GM12878 (cell line): ENCODE data around the gene NDUFS6. TPM values are rescaled to one million over a fixed set of nuclear protein-coding genes. Genes with fewer than 3 reads are reported as not detected.

ENCODE experiments used
- ATAC-seq: fragments of 200-7000 bp; cut with Tn5 transposase; 3 replicates; pipeline ENCODE4 v1.9.1; 2020; ENCODE audit warnings: mild to moderate bottlenecking, moderate library complexity
- BruUV-seq: library from RNA; stranded (reverse); fragments of 400-500 nt; replicated peaks from 2 replicates; lab custom pipeline; 2021; lab: Mats Ljungman, UMichigan
- CTCF ChIA-PET: fragments of 300-600 bp; sonication (Branson Sonifier 250); formaldehyde crosslinking; extraction: SDS; loops from one replicate; lab custom pipeline; 2021; ENCODE audit warnings: inconsistent platforms; lab: Yijun Ruan, JAX
- POLR2A ChIA-PET: fragments of 350-600 bp; formaldehyde crosslinking; extraction: SDS; loops from one replicate; lab custom pipeline; 2021; ENCODE audit warnings: inconsistent platforms; lab: Charles Lee
- RAD21 ChIA-PET: fragments of 300-600 bp; sonication (Branson Sonifier 250); formaldehyde crosslinking; loops from one replicate; lab custom pipeline; 2023; ENCODE audit warnings: antibody characterized with exemption; ENCODE audit not compliant: unreplicated experiment; lab: Charles Lee
- SMC1A ChIA-PET: fragments of 300-600 bp; sonication (Branson Sonifier 250); formaldehyde crosslinking; loops from one replicate; lab custom pipeline; 2023; ENCODE audit not compliant: unreplicated experiment, uncharacterized antibody; lab: Charles Lee
- DNase-seq: peaks from one replicate; pipeline ENCODE4 v3.0.0-alpha.2; 2011; ENCODE audit warnings: low read depth, low spot score
- FAIRE-seq: peaks from 3 replicates; lab custom pipeline; 2011; peaks lifted over from hg19 to GRCh38; lab: Jason Lieb, UNC
- H2AFZ ChIP-seq: 2 replicates; pipeline ENCODE4 v1.6.0; 2011; ENCODE audit warnings: low read depth, low read length, control low read depth; ENCODE audit not compliant: control insufficient read depth
- H3K27ac ChIP-seq: 2 replicates; pipeline ENCODE4 v1.5.1; 2011; ENCODE audit warnings: control low read depth; ENCODE audit not compliant: control insufficient read depth, insufficient read depth
- H3K27me3 ChIP-seq, 2 experiments: replicated peaks in 1 of 2; 2 replicates each; pipeline versions ENCODE4 v1.6.0 to v1.6.1; 2011; ENCODE audit warnings: low read length in 1 of 2; ENCODE audit not compliant: control insufficient read depth in 2 of 2, insufficient read depth in 2 of 2
- H3K36me3 ChIP-seq, 2 experiments: 2 replicates each; pipeline ENCODE4 v1.5.1; 2011; ENCODE audit warnings: low read length in 1 of 2; ENCODE audit not compliant: control insufficient read depth in 2 of 2, insufficient read depth in 2 of 2
- H3K4me1 ChIP-seq: 2 replicates; pipeline ENCODE4 v1.6.1; 2011; ENCODE audit warnings: mild to moderate bottlenecking, low read length, moderate library complexity, mixed read lengths; ENCODE audit not compliant: control insufficient read depth, insufficient read depth
- H3K4me2 ChIP-seq: 2 replicates; pipeline ENCODE4 v1.6.0; 2011; ENCODE audit warnings: control low read depth; ENCODE audit not compliant: control insufficient read depth, insufficient read depth
- H3K4me3 ChIP-seq: fragments of 200-600 bp; sonication (generic); 2 replicates; pipeline ENCODE4 v1.5.1; 2016
- H3K79me2 ChIP-seq: 2 replicates; pipeline ENCODE4 v1.6.0; 2011; ENCODE audit warnings: low read length; ENCODE audit not compliant: control insufficient read depth, insufficient read depth
- H3K9ac ChIP-seq: 2 replicates; pipeline ENCODE4 v1.8.0; 2011; ENCODE audit warnings: low read length, control low read depth, mixed read lengths; ENCODE audit not compliant: control insufficient read depth, insufficient read depth
- H3K9me3 ChIP-seq: replicated peaks from 3 replicates; pipeline ENCODE4 v1.5.1; 2011; ENCODE audit warnings: mild to moderate bottlenecking, low read length; ENCODE audit not compliant: control insufficient read depth, insufficient read depth
- H4K20me1 ChIP-seq: 2 replicates; pipeline ENCODE4 v1.6.0; 2011; ENCODE audit not compliant: control insufficient read depth, insufficient read depth
- CREB1 ChIP-seq: IDR thresholded peaks from 2 replicates; pipeline ENCODE4 v1.6.1; 2012; ENCODE audit warnings: low read depth, mild to moderate bottlenecking, inconsistent platforms
- EGR1 ChIP-seq, 2 experiments: IDR thresholded peaks; 1 replicate in 1 of 2; 2 replicates in 1 of 2; pipeline ENCODE4 v1.6.1; 2011 to 2012; ENCODE audit warnings: low read depth in 2 of 2, low read length in 2 of 2, borderline replicate concordance in 1 of 2, mild to moderate bottlenecking in 1 of 2, moderate library complexity in 1 of 2
- EZH2 ChIP-seq: IDR thresholded peaks from 2 replicates; pipeline ENCODE4 v1.6.1; 2012; ENCODE audit warnings: low read depth, mild to moderate bottlenecking, control low read depth, inconsistent platforms, low read length, borderline replicate concordance; ENCODE audit not compliant: control insufficient read depth
- MEF2A ChIP-seq: IDR thresholded peaks from 2 replicates; pipeline ENCODE4 v1.6.1; 2011; ENCODE audit warnings: low read depth, mild to moderate bottlenecking, low read length, moderate library complexity; ENCODE audit not compliant: insufficient read depth
- MLLT1 ChIP-seq: fragments of 450-650 bp; IDR thresholded peaks from 2 replicates; pipeline ENCODE4 v1.6.1; 2016; ENCODE audit warnings: mild to moderate bottlenecking
- NFYB ChIP-seq: IDR thresholded peaks from 2 replicates; pipeline ENCODE4 v1.6.1; 2011; ENCODE audit warnings: low read depth, mild to moderate bottlenecking, low read length, improper control_type of control experiment, moderate library complexity; ENCODE audit not compliant: insufficient read depth
- SP1 ChIP-seq: IDR thresholded peaks from one replicate; pipeline ENCODE4 v1.6.1; 2011; ENCODE audit warnings: low read depth, low read length
- SREBF1 ChIP-seq: IDR thresholded peaks from 2 replicates; pipeline ENCODE4 v1.6.1; 2012; ENCODE audit warnings: mild to moderate bottlenecking, low read length
- SREBF2 ChIP-seq: IDR thresholded peaks from 2 replicates; pipeline ENCODE4 v1.6.1; 2012; ENCODE audit warnings: mild to moderate bottlenecking, low read length
- SRF ChIP-seq, 2 experiments: IDR thresholded peaks; 2 replicates each; pipeline ENCODE4 v1.6.1; 2011; ENCODE audit warnings: low read depth in 2 of 2, low read length in 2 of 2, mild to moderate bottlenecking in 1 of 2, moderate library complexity in 1 of 2
- ZNF217 ChIP-seq: fragments of 450-650 bp; IDR thresholded peaks from 2 replicates; pipeline ENCODE4 v1.6.1; 2017; ENCODE audit warnings: antibody characterized with exemption, mild to moderate bottlenecking
- ZNF24 ChIP-seq: fragments of 450-650 bp; IDR thresholded peaks from 2 replicates; pipeline ENCODE4 v1.6.1; 2017; ENCODE audit warnings: antibody characterized with exemption, mild to moderate bottlenecking
- WGBS: methylation state at CpG from one replicate; pipeline ENCODE4 v1.1.6; 2016; ENCODE audit warnings: low lambda C conversion rate; ENCODE audit not compliant: insufficient replicate concordance, insufficient coverage; ENCODE audit errors: missing lambda C conversion rate; 5-methylcytosine and 5-hydroxymethylcytosine counted together
- in situ Hi-C: fragments of 300-500 bp; cut with MboI; formaldehyde crosslinking; loops from 9 replicates; pipeline ENCODE4 v1.14.3; 2018; ENCODE audit warnings: mixed read lengths
- intact Hi-C: fragments of 100-400 bp; cut with micrococcal nuclease; formaldehyde crosslinking; loops from one replicate; pipeline ENCODE4 v1.14.2; 2022; ENCODE audit not compliant: unreplicated experiment
- polyA plus RNA-seq, 11 experiments: library from polyadenylated mRNA; depleted of rRNA in 4 of 11; unstranded in 6 of 11; stranded (reverse) in 5 of 11; fragments of >200 nt; fragmentation: Nextera tagmentation in 4 of 11; fragmentation: Illumina TruSeq in 1 of 11; extraction: Ambion mirVana in 4 of 11; extraction: Trizol in 1 of 11; gene quantifications; 1 replicate in 1 of 11; 2 replicates in 10 of 11; pipeline versions ENCODE4 v1.2.1 to v1.2.3, GENCODE V29; 2011 to 2016; ENCODE audit warnings: inconsistent platforms in 2 of 11, missing spikeins in 2 of 11, low read depth in 1 of 11
- total RNA-seq, 4 experiments: library from RNA; depleted of rRNA in 3 of 4; stranded (reverse); fragments of >200 nt in 3 of 4; fragmentation: Illumina TruSeq in 1 of 4; extraction: Trizol in 1 of 4; gene quantifications; 2 replicates each; pipeline versions ENCODE4 v1.2.1 to v1.2.3, GENCODE V29; 2013 to 2021
- TF ChIP-seq, protein P1 (sequence below): fragments of 450-650 bp; IDR thresholded peaks from 2 replicates; pipeline ENCODE4 v1.6.1; 2017; ENCODE audit warnings: mild to moderate bottlenecking, low read depth, inconsistent platforms; ENCODE audit not compliant: poor library complexity, severe bottlenecking
- TF ChIP-seq, protein P2 (sequence below): fragments of 450-650 bp; IDR thresholded peaks from 2 replicates; pipeline ENCODE4 v1.6.1; 2014; ENCODE audit warnings: mild to moderate bottlenecking

The NDUFS6 gene
- total and polyA plus RNA-seq, 10 of the 15 experiments (the other 5 are each of a cell fraction or from before 2014, with no cell fraction given) = 20.7 to 213 (median 58.3) TPM

DNA sequence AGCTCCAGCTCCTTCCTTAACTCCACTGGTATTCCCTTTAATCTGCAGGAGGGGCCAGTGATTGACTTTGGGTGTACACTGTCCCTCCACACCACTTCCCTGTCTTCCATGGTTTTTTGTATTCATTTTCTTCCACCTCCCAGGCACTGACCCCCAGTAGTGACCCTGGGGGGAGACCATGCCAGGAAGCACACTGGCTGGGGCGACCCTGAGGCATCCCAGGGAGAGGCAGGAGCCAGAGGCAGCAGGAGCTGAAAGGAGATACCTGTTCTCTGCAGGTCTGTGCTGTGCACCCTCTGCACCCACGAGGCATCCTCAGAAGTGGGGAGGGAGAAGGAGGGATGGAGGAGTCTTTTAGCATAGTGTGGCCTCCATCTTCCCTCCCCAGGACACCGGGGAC lies 53.9 kb downstream of the NDUFS6 start:
- intact Hi-C loops (no loop called here), in situ Hi-C loops (no loop called here)
- Histone ChIP-seq H4K20me1 (no peaks in the 10 kb centered on the region), H3K9ac (no peak overlapping the region), H3K4me3 (no peak overlapping the region), H2AFZ (no peak overlapping the region), H3K9me3 (no peaks in the 10 kb centered on the region), H3K27ac (no peak overlapping the region), H3K4me1 (no peaks in the 10 kb centered on the region), H3K27me3 (no peaks in the 10 kb centered on the region; a peak in 3 of 4 replicates), H3K79me2 (no peaks in the 10 kb centered on the region), H3K36me3 (no peaks in the 10 kb centered on the region), H3K4me2 (no peak overlapping the region)
- ATAC-seq (no peak), FAIRE-seq (no peak), DNase-seq (no peak)
- no TSS peak for BruUV-seq
- 0% methylated on average over 3 of the region's 3 CpGs for WGBS
- POLR2A ChIA-PET = no interaction called here
- RAD21 ChIA-PET = no interaction called here
- CTCF ChIA-PET = no interaction called here
- no peak for TF ChIP-seq EGR1 (IDR thresholded peaks at IDR 0.05; ENCODE audit: borderline replicate concordance in 1 of 2, low read depth in 2 of 2, low read length in 2 of 2)
- TF ChIP-seq MLLT1 = no peak
- SMC1A ChIA-PET = no interaction called here

DNA sequence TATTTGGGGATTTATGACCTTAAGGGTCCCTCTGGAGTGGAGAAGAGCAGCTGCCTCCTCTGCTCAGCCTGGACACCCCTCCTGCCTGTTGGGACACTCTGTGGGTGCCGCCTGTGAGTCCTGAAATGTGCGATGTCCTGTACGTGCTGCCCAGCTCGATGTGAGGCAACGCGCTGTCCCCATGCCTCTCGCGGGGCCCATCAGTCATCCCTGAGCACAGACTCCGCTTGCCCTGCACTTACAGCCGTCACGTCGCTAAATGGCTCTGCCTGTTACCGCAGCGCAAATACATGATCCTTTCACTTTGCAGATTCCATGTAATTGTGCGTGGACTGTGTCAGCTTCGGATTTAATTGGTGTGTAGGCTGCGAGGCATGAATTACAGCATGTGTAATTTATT lies 54.4 kb downstream of the NDUFS6 start:
- H4K20me1 ChIP-seq = no peaks in the 10 kb centered on the region
- ATAC-seq (no peak), FAIRE-seq (no peak), DNase-seq (no peak)
- H3K9me3 ChIP-seq = no peaks in the 10 kb centered on the region
- RAD21 ChIA-PET = no interaction called here
- no peaks in the 10 kb centered on the region for H3K4me1 ChIP-seq
- H3K79me2 ChIP-seq = no peaks in the 10 kb centered on the region
- H3K4me3 ChIP-seq = no peak overlapping the region
- no peaks in the 10 kb centered on the region; a peak in 3 of 4 replicates for H3K27me3 ChIP-seq
- SMC1A ChIA-PET = no interaction called here
- 76% methylated on average over 17 of the region's 17 CpGs for WGBS
- in situ Hi-C loops = no loop called here
- H3K27ac ChIP-seq = no peak overlapping the region
- POLR2A ChIA-PET = no interaction called here
- no peak overlapping the region for H3K9ac ChIP-seq
- H3K36me3 ChIP-seq = no peaks in the 10 kb centered on the region
- no peak overlapping the region for H2AFZ ChIP-seq
- no TSS peak for BruUV-seq
- no peak overlapping the region for H3K4me2 ChIP-seq
- CTCF ChIA-PET = no interaction called here
- intact Hi-C loops = no loop called here
- TF ChIP-seq SP1 (no peak), ZNF217 (no peak), ZNF24 (no peak), EZH2 (no peak), SREBF2 (no peak), CREB1 (no peak), NFYB (no peak), MEF2A (no peak), SREBF1 (no peak), SRF (IDR thresholded peaks at IDR 0.05; ENCODE audit: low read depth in 2 of 2, low read length in 2 of 2) (no peak)
- TF ChIP-seq, protein P1, sequence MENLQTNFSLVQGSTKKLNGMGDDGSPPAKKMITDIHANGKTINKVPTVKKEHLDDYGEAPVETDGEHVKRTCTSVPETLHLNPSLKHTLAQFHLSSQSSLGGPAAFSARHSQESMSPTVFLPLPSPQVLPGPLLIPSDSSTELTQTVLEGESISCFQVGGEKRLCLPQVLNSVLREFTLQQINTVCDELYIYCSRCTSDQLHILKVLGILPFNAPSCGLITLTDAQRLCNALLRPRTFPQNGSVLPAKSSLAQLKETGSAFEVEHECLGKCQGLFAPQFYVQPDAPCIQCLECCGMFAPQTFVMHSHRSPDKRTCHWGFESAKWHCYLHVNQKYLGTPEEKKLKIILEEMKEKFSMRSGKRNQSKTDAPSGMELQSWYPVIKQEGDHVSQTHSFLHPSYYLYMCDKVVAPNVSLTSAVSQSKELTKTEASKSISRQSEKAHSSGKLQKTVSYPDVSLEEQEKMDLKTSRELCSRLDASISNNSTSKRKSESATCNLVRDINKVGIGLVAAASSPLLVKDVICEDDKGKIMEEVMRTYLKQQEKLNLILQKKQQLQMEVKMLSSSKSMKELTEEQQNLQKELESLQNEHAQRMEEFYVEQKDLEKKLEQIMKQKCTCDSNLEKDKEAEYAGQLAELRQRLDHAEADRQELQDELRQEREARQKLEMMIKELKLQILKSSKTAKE = no peak
- TF ChIP-seq, protein P2, sequence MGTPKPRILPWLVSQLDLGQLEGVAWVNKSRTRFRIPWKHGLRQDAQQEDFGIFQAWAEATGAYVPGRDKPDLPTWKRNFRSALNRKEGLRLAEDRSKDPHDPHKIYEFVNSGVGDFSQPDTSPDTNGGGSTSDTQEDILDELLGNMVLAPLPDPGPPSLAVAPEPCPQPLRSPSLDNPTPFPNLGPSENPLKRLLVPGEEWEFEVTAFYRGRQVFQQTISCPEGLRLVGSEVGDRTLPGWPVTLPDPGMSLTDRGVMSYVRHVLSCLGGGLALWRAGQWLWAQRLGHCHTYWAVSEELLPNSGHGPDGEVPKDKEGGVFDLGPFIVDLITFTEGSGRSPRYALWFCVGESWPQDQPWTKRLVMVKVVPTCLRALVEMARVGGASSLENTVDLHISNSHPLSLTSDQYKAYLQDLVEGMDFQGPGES = no peak
